Right atrium auricular region (tissue), 2 donors: ENCODE measurements around the gene IL17RE. TPM values are rescaled to one million over a fixed set of nuclear protein-coding genes. Genes with fewer than 3 reads are reported as not detected.

ENCODE experiments used
- DNase-seq: peaks from one replicate; pipeline ENCODE4 v3.0.0-alpha.2; 2019; ENCODE audit warnings: low spot score
- H3K27ac ChIP-seq, 2 donors: fragments of 200-600 bp; sonication (generic); 1 replicate in 1 of 2; 2 replicates in 1 of 2; pipeline ENCODE4 v1.5.1; 2016 to 2019
- H3K27me3 ChIP-seq, 2 donors: fragments of 200-600 bp; sonication (generic); one replicate each; pipeline versions ENCODE4 v1.5.1 to v1.6.0; 2017 to 2019
- H3K36me3 ChIP-seq: fragments of 200-600 bp; sonication (generic); one replicate; pipeline ENCODE4 v1.5.1; 2016
- H3K4me1 ChIP-seq, 2 donors: fragments of 200-600 bp; sonication (generic); one replicate each; pipeline versions ENCODE4 v1.5.1 to v1.6.0; 2017 to 2019
- H3K4me3 ChIP-seq, 2 donors: fragments of 200-600 bp; sonication (generic); 1 replicate in 1 of 2; 2 replicates in 1 of 2; pipeline ENCODE4 v1.5.1; 2017 to 2019; ENCODE audit warnings: mild to moderate bottlenecking in 1 of 2, moderate library complexity in 1 of 2
- H3K9me3 ChIP-seq, 2 donors: fragments of 200-600 bp; sonication (generic); one replicate each; pipeline ENCODE4 v1.5.1; 2019
- total RNA-seq, 2 donors: library from RNA; depleted of rRNA; stranded (reverse); fragments of >200 nt; gene quantifications; one replicate each; pipeline ENCODE4 v1.1.0, GENCODE V29; 2016
- TF ChIP-seq, protein P1 (sequence below), 2 donors: fragments of 200-600 bp; sonication (generic); IDR thresholded peaks; one replicate each; pipeline ENCODE4 v1.5.1; 2019; ENCODE audit warnings: antibody characterized with exemption in 2 of 2

Gene IL17RE
- total RNA-seq, 2 donors from 2014 or later, result 0.89 to 2.6 TPM

DNA sequence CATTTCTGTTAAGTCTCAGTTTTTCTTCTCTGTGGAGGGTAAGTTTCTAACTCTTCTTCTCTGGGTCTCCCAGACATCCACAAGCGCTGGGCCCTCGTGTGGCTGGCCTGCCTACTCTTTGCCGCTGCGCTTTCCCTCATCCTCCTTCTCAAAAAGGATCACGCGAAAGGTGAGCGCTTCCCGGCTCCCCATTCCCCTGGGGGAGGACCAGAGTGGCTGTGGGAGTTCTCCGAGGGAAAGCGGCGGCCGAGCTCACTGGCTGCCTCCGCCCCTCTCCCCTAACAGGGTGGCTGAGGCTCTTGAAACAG is 29.8 kb downstream of the IL17RE start:
- H3K4me3 ChIP-seq, result peak overlapping the region; percentile 68 to 81
- peaks cover 0 to 31% of the 10 kb centered on the region in 2 donors for H3K4me1 ChIP-seq
- H3K36me3 ChIP-seq, result peaks cover 33% of the 10 kb centered on the region
- H3K9me3 ChIP-seq, result no peaks in the 10 kb centered on the region
- DNase-seq, result no peak
- TF ChIP-seq, protein P1, sequence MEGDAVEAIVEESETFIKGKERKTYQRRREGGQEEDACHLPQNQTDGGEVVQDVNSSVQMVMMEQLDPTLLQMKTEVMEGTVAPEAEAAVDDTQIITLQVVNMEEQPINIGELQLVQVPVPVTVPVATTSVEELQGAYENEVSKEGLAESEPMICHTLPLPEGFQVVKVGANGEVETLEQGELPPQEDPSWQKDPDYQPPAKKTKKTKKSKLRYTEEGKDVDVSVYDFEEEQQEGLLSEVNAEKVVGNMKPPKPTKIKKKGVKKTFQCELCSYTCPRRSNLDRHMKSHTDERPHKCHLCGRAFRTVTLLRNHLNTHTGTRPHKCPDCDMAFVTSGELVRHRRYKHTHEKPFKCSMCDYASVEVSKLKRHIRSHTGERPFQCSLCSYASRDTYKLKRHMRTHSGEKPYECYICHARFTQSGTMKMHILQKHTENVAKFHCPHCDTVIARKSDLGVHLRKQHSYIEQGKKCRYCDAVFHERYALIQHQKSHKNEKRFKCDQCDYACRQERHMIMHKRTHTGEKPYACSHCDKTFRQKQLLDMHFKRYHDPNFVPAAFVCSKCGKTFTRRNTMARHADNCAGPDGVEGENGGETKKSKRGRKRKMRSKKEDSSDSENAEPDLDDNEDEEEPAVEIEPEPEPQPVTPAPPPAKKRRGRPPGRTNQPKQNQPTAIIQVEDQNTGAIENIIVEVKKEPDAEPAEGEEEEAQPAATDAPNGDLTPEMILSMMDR (IDR thresholded peaks at IDR 0.05), result no peak
- H3K27me3 ChIP-seq, result no peaks in the 10 kb centered on the region
- H3K27ac ChIP-seq, result peak overlapping the region; percentile 97 to 98

GRCh38 chr3:9932843-9933560 is 30.4 kb downstream of the IL17RE start:
- TF ChIP-seq, protein P1 (IDR thresholded peaks at IDR 0.05), result peak; percentile 69 to 91
- Histone ChIP-seq H3K9me3 (no peaks in the 10 kb centered on the region), H3K27me3 (no peaks in the 10 kb centered on the region), H3K27ac (peak overlapping the region; percentile 97 to 98), H3K36me3 (peaks cover 38% of the 10 kb centered on the region), H3K4me3 (peak overlapping the region; percentile 68 to 81), H3K4me1 (peaks cover 0 to 31% of the 10 kb centered on the region in 2 donors)
- peak; percentile 90 for DNase-seq

- no peaks in the 10 kb centered on the region for H3K27me3 ChIP-seq
- peak; percentile 97 for DNase-seq
- peak within 1 kb of the TSS; percentile 68 to 81 for H3K4me3 ChIP-seq
- no peaks in the 10 kb centered on the region for H3K9me3 ChIP-seq
- peak within 1 kb of the TSS; percentile 97 to 98 for H3K27ac ChIP-seq
- H3K4me1 ChIP-seq, result peaks cover 0 to 31% of the 10 kb centered on the region in 2 donors
- peaks cover 36% of the 10 kb centered on the region for H3K36me3 ChIP-seq
- TF ChIP-seq, protein P1 (IDR thresholded peaks at IDR 0.05), result no peak
These were observed 31.1 kb downstream of the IL17RE start, which contains the start of gene CRELD1 for GRCh38 chr3:9933561-9934234. Gene CRELD1 (plus strand): TSS chr3:9933834. CDS start chr3:9934439, 605 bp downstream.

DNA sequence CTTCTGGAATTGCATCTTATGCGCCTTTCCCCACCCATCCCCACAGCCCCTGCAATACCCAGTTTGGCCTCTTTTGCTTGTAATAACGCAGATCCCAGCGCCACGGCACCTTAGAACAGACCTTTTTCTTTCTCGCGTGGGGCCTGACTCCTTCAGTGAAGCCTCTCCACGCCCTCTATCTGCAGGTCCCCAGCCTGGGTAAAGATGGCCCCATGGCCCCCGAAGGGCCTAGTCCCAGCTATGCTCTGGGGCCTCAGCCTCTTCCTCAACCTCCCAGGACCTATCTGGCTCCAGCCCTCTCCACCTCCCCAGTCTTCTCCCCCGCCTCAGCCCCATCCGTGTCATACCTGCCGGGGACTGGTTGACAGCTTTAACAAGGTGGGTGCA is 31.6 kb downstream of the IL17RE start:
- Histone ChIP-seq H3K4me3 (peak overlapping the region; percentile 68 to 81), H3K36me3 (peaks cover 35% of the 10 kb centered on the region), H3K9me3 (no peaks in the 10 kb centered on the region), H3K4me1 (peaks cover 0 to 31% of the 10 kb centered on the region in 2 donors), H3K27ac (peak overlapping the region; percentile 97 to 98), H3K27me3 (no peaks in the 10 kb centered on the region)
- no peak for DNase-seq
- TF ChIP-seq, protein P1 (IDR thresholded peaks at IDR 0.05), result peak in 1 of 2 donors; percentile 47

GRCh38 chr3:9934993-9935392 is 32.3 kb downstream of the IL17RE start:
- peak overlapping the region in 1 of 2 donors; percentile 68 for H3K4me3 ChIP-seq
- peaks cover 0 to 31% of the 10 kb centered on the region in 2 donors for H3K4me1 ChIP-seq
- H3K27me3 ChIP-seq, result no peaks in the 10 kb centered on the region
- no peaks in the 10 kb centered on the region for H3K9me3 ChIP-seq
- H3K27ac ChIP-seq, result no peak overlapping the region
- TF ChIP-seq, protein P1 (IDR thresholded peaks at IDR 0.05), result no peak
- DNase-seq, result no peak
- peaks cover 29% of the 10 kb centered on the region for H3K36me3 ChIP-seq
